Brain microvascular endothelial cell (primary cell): ENCODE measurements around the gene VPS4B.

ENCODE experiments used
- DNase-seq: peaks from one replicate; pipeline ENCODE4 v3.0.0-alpha.2; 2020
- H3K27ac ChIP-seq: fragments of 250-450 bp; sonication (Bioruptor Pico); 2 replicates; pipeline ENCODE4 v1.5.1; 2020; ENCODE audit warnings: mild to moderate bottlenecking, moderate library complexity
- H3K27me3 ChIP-seq: fragments of 250-450 bp; sonication (Bioruptor Pico); replicated peaks from 2 replicates; pipeline ENCODE4 v1.5.1; 2020; ENCODE audit warnings: mild to moderate bottlenecking
- H3K36me3 ChIP-seq: fragments of 250-450 bp; sonication (Bioruptor Pico); replicated peaks from 2 replicates; pipeline ENCODE4 v1.5.1; 2020; ENCODE audit warnings: mild to moderate bottlenecking
- H3K4me3 ChIP-seq: 2 replicates; pipeline ENCODE4 v1.5.1; 2011; ENCODE audit warnings: low read depth, mild to moderate bottlenecking, control low read depth, low read length, moderate library complexity
- CTCF ChIP-seq: IDR thresholded peaks from 2 replicates; pipeline ENCODE4 v1.5.1; 2011; ENCODE audit warnings: low read depth, mild to moderate bottlenecking, moderate library complexity, low read length, control low read depth, inconsistent platforms; ENCODE audit errors: missing control alignments
- in situ Hi-C: cut with HindIII; loops from 2 replicates; pipeline ENCODE4 v1.10.0; 2017; ENCODE audit warnings: low sequenced_read_pairs, low pct_ligation_motif_present

VPS4B gene

GRCh38 chr18:63447066-63447465 is 24.8 kb upstream of the VPS4B start:
- in situ Hi-C loops, result loop anchor here (25.0 kb wide), 1 partner anchor 410 kb away; no protein-coding TSS in a partner anchor
- H3K36me3 ChIP-seq, result no peaks in the 10 kb centered on the region
- no peak overlapping the region for H3K4me3 ChIP-seq
- H3K27ac ChIP-seq, result no peak overlapping the region
- no peak for DNase-seq
- H3K27me3 ChIP-seq, result no peaks in the 10 kb centered on the region
- no peak for TF ChIP-seq CTCF

- Histone ChIP-seq H3K27ac (no peak overlapping the region), H3K36me3 (no peaks in the 10 kb centered on the region), H3K4me3 (no peak overlapping the region), H3K27me3 (no peaks in the 10 kb centered on the region)
- in situ Hi-C loops, result loop anchor here (25.0 kb wide), 1 partner anchor 409 kb away; no protein-coding TSS in a partner anchor
- DNase-seq, result no peak
- TF ChIP-seq CTCF, result no peak
These were observed 24.0 kb upstream of the VPS4B start for GRCh38 chr18:63446266-63446665.

- no peak for TF ChIP-seq CTCF
- no peak overlapping the region for H3K27ac ChIP-seq
- DNase-seq, result no peak
- in situ Hi-C loops, result loop anchor here (25.0 kb wide), 1 partner anchor 408 kb away; no protein-coding TSS in a partner anchor
- no peaks in the 10 kb centered on the region for H3K27me3 ChIP-seq
- H3K36me3 ChIP-seq, result no peaks in the 10 kb centered on the region
- H3K4me3 ChIP-seq, result no peak overlapping the region
These were observed 22.8 kb upstream of the VPS4B start for GRCh38 chr18:63445037-63445436.

- H3K27me3 ChIP-seq, result no peaks in the 10 kb centered on the region
- H3K36me3 ChIP-seq, result no peaks in the 10 kb centered on the region
- in situ Hi-C loops, result loop anchor here (25.0 kb wide), 1 partner anchor 407 kb away; no protein-coding TSS in a partner anchor
- no peak overlapping the region for H3K4me3 ChIP-seq
- DNase-seq, result peak; percentile 69
- no peak for TF ChIP-seq CTCF
- H3K27ac ChIP-seq, result no peak overlapping the region
These were observed 22.3 kb upstream of the VPS4B start for GRCh38 chr18:63444580-63444979.

- H3K36me3 ChIP-seq, result no peaks in the 10 kb centered on the region
- H3K27me3 ChIP-seq, result no peaks in the 10 kb centered on the region
- in situ Hi-C loops, result loop anchor here (25.0 kb wide), 1 partner anchor 407 kb away; no protein-coding TSS in a partner anchor
- H3K27ac ChIP-seq, result no peak overlapping the region
- no peak for TF ChIP-seq CTCF
- DNase-seq, result no peak
- no peak overlapping the region for H3K4me3 ChIP-seq
These were observed 21.6 kb upstream of the VPS4B start for GRCh38 chr18:63443829-63444228.

GRCh38 chr18:63440881-63441280 is 18.6 kb upstream of the VPS4B start:
- in situ Hi-C loops, result loop anchor here (25.0 kb wide), 1 partner anchor 404 kb away; no protein-coding TSS in a partner anchor
- Histone ChIP-seq H3K27me3 (no peaks in the 10 kb centered on the region), H3K27ac (no peak overlapping the region), H3K4me3 (no peak overlapping the region), H3K36me3 (no peaks in the 10 kb centered on the region)
- DNase-seq, result no peak
- no peak for TF ChIP-seq CTCF
